ENCODE results near the gene PPP3CA. TPM values are rescaled to one million over a fixed set of nuclear protein-coding genes. Genes with fewer than 3 reads are reported as not detected.

PPP3CA gene
- total RNA-seq, 1 experiment from 2014 or later = 33.8 TPM

DNA sequence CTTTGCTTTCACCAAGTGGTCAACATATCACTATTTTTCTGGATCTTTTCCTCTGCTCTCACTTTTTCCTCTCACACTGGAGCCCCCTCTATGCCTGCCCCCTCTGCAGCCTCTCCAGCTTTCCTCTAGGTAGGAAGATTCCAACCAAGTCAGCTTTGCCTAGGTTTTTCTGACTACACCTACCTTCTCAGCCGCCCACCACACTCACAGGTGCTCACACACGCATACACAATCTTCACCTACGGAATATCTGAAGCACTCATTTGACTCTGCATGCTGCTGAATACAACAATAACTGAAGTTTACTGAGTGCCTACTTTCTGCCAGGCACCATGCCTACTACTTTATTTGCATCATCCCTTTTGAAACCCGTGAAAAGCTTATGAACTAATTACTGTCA, 328.0 kb downstream of the PPP3CA start:
- H3K4me3 ChIP-seq (ENCODE audit: low read depth, low read length) = no peak overlapping the region
- H3K4me1 ChIP-seq = peaks cover 13% of the 10 kb centered on the region
- Mint-ChIP-seq H3K36me3 (ENCODE audit: insufficient read depth, unreplicated experiment) (no peaks in the 10 kb centered on the region), H3K9me3 (ENCODE audit: unreplicated experiment) (no peaks in the 10 kb centered on the region), H3K27ac (ENCODE audit: unreplicated experiment) (no peak overlapping the region), H3K4me1 (ENCODE audit: low read depth, unreplicated experiment) (peaks cover 8% of the 10 kb centered on the region), H3K4me3 (ENCODE audit: unreplicated experiment) (no peak overlapping the region), H3K27me3 (ENCODE audit: insufficient read depth, unreplicated experiment) (no peaks in the 10 kb centered on the region)
- ChIA-PET CTCF (interaction anchor here (0.6 to 0.8 kb wide), 3 partner anchors 111 to 771 kb away, joined by 3 to 4 read pairs (median 3); no protein-coding TSS in a partner anchor), POLR2A (no interaction called here)
- H3K27me3 ChIP-seq (replicated peaks; ENCODE audit: control insufficient read depth, insufficient read depth, low read length) = no peaks in the 10 kb centered on the region
- no peak for DNase-seq
- BruUV-seq (replicated peaks) = no TSS peak
- intact Hi-C loops (cut with micrococcal nuclease; ENCODE audit: unreplicated experiment) = no loop called here
- H3K36me3 ChIP-seq (ENCODE audit: control insufficient read depth, insufficient read depth, low read length) = no peaks in the 10 kb centered on the region
- H3K9me3 ChIP-seq = no peaks in the 10 kb centered on the region; the same call in 1 of the 2 replicates
- TF ChIP-seq, protein P1, sequence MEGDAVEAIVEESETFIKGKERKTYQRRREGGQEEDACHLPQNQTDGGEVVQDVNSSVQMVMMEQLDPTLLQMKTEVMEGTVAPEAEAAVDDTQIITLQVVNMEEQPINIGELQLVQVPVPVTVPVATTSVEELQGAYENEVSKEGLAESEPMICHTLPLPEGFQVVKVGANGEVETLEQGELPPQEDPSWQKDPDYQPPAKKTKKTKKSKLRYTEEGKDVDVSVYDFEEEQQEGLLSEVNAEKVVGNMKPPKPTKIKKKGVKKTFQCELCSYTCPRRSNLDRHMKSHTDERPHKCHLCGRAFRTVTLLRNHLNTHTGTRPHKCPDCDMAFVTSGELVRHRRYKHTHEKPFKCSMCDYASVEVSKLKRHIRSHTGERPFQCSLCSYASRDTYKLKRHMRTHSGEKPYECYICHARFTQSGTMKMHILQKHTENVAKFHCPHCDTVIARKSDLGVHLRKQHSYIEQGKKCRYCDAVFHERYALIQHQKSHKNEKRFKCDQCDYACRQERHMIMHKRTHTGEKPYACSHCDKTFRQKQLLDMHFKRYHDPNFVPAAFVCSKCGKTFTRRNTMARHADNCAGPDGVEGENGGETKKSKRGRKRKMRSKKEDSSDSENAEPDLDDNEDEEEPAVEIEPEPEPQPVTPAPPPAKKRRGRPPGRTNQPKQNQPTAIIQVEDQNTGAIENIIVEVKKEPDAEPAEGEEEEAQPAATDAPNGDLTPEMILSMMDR (IDR thresholded peaks at IDR 0.05; ENCODE audit: insufficient read depth in 1 of 2, low read depth in 1 of 2, low read length in 1 of 2, severe bottlenecking in 1 of 2, unreplicated experiment in 1 of 2) = no peak

DNA sequence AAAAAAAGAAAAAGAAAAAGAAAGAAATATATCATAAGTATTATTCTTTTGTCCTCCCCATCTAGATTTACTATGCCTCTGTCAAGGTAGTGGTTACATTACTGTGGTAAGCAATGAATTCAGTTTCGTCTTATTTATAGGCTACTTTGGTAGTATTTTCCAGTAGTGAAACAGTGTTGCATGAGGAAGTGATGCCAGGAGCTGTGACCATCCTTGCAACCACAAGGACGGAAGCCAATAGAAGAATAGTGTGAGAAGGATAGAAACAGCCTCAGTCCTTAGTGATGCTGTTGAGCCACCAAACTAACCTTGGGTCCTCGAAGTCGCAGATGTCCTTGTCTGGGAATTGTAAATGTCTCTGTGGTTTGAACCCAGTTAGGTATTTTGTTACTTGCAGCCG, 328.5 kb downstream of the PPP3CA start:
- no peak for DNase-seq
- Mint-ChIP-seq H3K4me3 (ENCODE audit: unreplicated experiment) (no peak overlapping the region), H3K4me1 (ENCODE audit: low read depth, unreplicated experiment) (peaks cover 8% of the 10 kb centered on the region), H3K36me3 (ENCODE audit: insufficient read depth, unreplicated experiment) (no peaks in the 10 kb centered on the region), H3K27me3 (ENCODE audit: insufficient read depth, unreplicated experiment) (no peaks in the 10 kb centered on the region), H3K9me3 (ENCODE audit: unreplicated experiment) (no peaks in the 10 kb centered on the region), H3K27ac (ENCODE audit: unreplicated experiment) (no peak overlapping the region)
- H3K4me1 ChIP-seq = peaks cover 13% of the 10 kb centered on the region
- ChIA-PET CTCF (no interaction called here), POLR2A (no interaction called here)
- BruUV-seq (replicated peaks) = no TSS peak
- TF ChIP-seq, protein P1 (IDR thresholded peaks at IDR 0.05; ENCODE audit: insufficient read depth in 1 of 2, low read depth in 1 of 2, low read length in 1 of 2, severe bottlenecking in 1 of 2, unreplicated experiment in 1 of 2) = no peak
- H3K4me3 ChIP-seq (ENCODE audit: low read depth, low read length) = no peak overlapping the region
- H3K36me3 ChIP-seq (ENCODE audit: control insufficient read depth, insufficient read depth, low read length) = no peaks in the 10 kb centered on the region
- no peaks in the 10 kb centered on the region; the same call in 1 of the 2 replicates for H3K9me3 ChIP-seq
- H3K27me3 ChIP-seq (replicated peaks; ENCODE audit: control insufficient read depth, insufficient read depth, low read length) = no peaks in the 10 kb centered on the region
- intact Hi-C loops (cut with micrococcal nuclease; ENCODE audit: unreplicated experiment) = no loop called here

DNA sequence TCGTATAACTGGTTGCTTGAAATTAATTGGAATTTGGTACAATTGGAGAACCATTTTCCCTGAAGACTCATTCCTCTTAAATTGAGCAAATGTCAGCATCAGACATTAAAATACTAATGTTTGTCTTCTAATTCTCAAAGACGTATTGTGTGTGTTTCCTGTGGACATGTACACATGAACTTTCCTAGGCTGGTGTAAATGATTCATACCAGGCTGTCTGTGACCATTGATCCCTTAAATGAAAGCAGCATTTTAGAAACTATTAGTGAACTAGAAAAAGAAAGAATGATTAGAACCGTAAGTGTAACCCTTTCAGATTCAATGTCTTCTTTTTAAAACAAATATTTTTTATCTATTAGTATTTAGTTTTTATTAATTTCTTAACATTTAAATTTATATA, 332.9 kb downstream of the PPP3CA start:
- no peaks in the 10 kb centered on the region for H3K27me3 Mint-ChIP-seq (ENCODE audit: insufficient read depth, unreplicated experiment)
- no peaks in the 10 kb centered on the region; the same call in 1 of the 2 replicates for H3K9me3 ChIP-seq
- H3K4me3 Mint-ChIP-seq (ENCODE audit: unreplicated experiment) = no peak overlapping the region
- H3K36me3 Mint-ChIP-seq (ENCODE audit: insufficient read depth, unreplicated experiment) = no peaks in the 10 kb centered on the region
- intact Hi-C loops (cut with micrococcal nuclease; ENCODE audit: unreplicated experiment) = no loop called here
- no peak overlapping the region for H3K4me3 ChIP-seq (ENCODE audit: low read depth, low read length)
- no peaks in the 10 kb centered on the region for H3K4me1 Mint-ChIP-seq (ENCODE audit: low read depth, unreplicated experiment)
- DNase-seq = no peak
- H3K27ac Mint-ChIP-seq (ENCODE audit: unreplicated experiment) = no peak overlapping the region
- TF ChIP-seq, protein P1 (IDR thresholded peaks at IDR 0.05; ENCODE audit: insufficient read depth in 1 of 2, low read depth in 1 of 2, low read length in 1 of 2, severe bottlenecking in 1 of 2, unreplicated experiment in 1 of 2) = no peak
- H3K4me1 ChIP-seq = peaks cover 2% of the 10 kb centered on the region; the same call in 1 of the 2 replicates
- BruUV-seq (replicated peaks) = no TSS peak
- no peaks in the 10 kb centered on the region for H3K9me3 Mint-ChIP-seq (ENCODE audit: unreplicated experiment)
- no peaks in the 10 kb centered on the region for H3K36me3 ChIP-seq (ENCODE audit: control insufficient read depth, insufficient read depth, low read length)
- POLR2A ChIA-PET = no interaction called here
- CTCF ChIA-PET = no interaction called here
- no peaks in the 10 kb centered on the region for H3K27me3 ChIP-seq (replicated peaks; ENCODE audit: control insufficient read depth, insufficient read depth, low read length)
